Measurements from ENCODE around the gene CHSY1. TPM values are rescaled to one million over a fixed set of nuclear protein-coding genes. Genes with fewer than 3 reads are reported as not detected.
"Not testable (repeated sequence)": the region's sequence is repeated elsewhere in the genome, so short reads cannot be mapped to it uniquely, and the experiment has no call there.

Gene CHSY1
- total and polyA plus RNA-seq, 10 of the 15 experiments (the other 5 are each of a cell fraction or from before 2014, with no cell fraction given) = 1.4 to 31.2 (median 10.5) TPM

DNA sequence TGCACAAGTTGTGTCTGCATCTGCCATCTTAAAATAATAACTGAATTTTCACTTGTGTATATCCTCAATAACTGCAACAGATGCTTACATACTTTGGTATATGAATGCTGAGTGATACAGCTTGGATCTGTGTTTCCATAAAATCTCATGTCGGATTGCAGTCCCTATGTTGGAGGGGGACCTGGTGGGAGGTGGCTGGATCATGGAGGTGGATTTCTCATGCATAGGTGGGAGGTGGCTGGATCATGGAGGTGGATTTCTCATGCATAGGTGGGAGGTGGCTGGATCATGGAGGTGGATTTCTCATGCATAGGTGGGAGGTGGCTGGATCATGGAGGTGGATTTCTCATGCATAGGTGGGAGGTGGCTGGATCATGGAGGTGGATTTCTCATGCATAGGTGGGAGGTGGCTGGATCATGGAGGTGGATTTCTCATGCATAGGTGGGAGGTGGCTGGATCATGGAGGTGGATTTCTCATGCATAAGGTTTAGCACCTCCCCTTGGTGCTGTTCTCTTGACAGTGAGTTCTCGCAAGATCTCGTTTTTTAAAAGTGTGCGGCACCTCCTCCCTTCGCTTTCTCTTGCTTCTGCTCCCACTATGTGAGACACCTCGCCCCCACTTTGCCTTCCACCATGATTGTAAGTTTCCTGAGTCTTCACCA is 37.3 kb downstream of the CHSY1 start:
- H3K4me2 ChIP-seq (ENCODE audit: control insufficient read depth, insufficient read depth); CTCF ChIA-PET; H2AFZ ChIP-seq (ENCODE audit: control insufficient read depth, low read depth, low read length); ATAC-seq; RAD21 ChIA-PET (ENCODE audit: unreplicated experiment); H3K27ac ChIP-seq (ENCODE audit: control insufficient read depth, insufficient read depth); intact Hi-C loops (cut with micrococcal nuclease; ENCODE audit: unreplicated experiment); in situ Hi-C loops (cut with MboI); H3K4me3 ChIP-seq; BruUV-seq (replicated peaks); FAIRE-seq; DNase-seq (ENCODE audit: low read depth, low spot score); H3K9ac ChIP-seq (ENCODE audit: control insufficient read depth, insufficient read depth, low read length); H3K36me3 ChIP-seq (ENCODE audit: control insufficient read depth in 2 of 2, insufficient read depth in 2 of 2, low read length in 1 of 2); H3K27me3 ChIP-seq (replicated peaks in 1 of 2; ENCODE audit: control insufficient read depth in 2 of 2, insufficient read depth in 2 of 2, low read length in 1 of 2); H3K9me3 ChIP-seq (replicated peaks; ENCODE audit: control insufficient read depth, insufficient read depth, low read length); H4K20me1 ChIP-seq (ENCODE audit: control insufficient read depth, insufficient read depth); H3K4me1 ChIP-seq (ENCODE audit: control insufficient read depth, insufficient read depth, low read length): not testable (repeated sequence)
- ChIA-PET SMC1A (ENCODE audit: uncharacterized antibody, unreplicated experiment) (interaction anchor here (2.6 kb wide), 1 partner anchor 13 kb away, joined by 8 read pairs; no protein-coding TSS in a partner anchor), POLR2A (interaction anchor here (0.5 kb wide), 1 partner anchor 53 kb away, joined by 3 read pairs; no protein-coding TSS in a partner anchor)
- H3K79me2 ChIP-seq (ENCODE audit: control insufficient read depth, insufficient read depth, low read length) = peaks cover 51% of the 10 kb centered on the region
- 97% methylated on average over 6 of the region's 6 CpGs for WGBS (ENCODE audit: insufficient coverage, insufficient replicate concordance, low lambda C conversion rate, missing lambda C conversion rate)

GRCh38 chr15:101213570-101213969 is 38.3 kb downstream of the CHSY1 start:
- TF ChIP-seq ZNF274 (IDR thresholded peaks at IDR 0.05; ENCODE audit: insufficient read depth, insufficient read length) = no peak
- no peak for TF ChIP-seq HDAC2 (IDR thresholded peaks at IDR 0.05)
- TF ChIP-seq SREBF1 (IDR thresholded peaks at IDR 0.05; ENCODE audit: low read length) = no peak
- TF ChIP-seq, protein P1, sequence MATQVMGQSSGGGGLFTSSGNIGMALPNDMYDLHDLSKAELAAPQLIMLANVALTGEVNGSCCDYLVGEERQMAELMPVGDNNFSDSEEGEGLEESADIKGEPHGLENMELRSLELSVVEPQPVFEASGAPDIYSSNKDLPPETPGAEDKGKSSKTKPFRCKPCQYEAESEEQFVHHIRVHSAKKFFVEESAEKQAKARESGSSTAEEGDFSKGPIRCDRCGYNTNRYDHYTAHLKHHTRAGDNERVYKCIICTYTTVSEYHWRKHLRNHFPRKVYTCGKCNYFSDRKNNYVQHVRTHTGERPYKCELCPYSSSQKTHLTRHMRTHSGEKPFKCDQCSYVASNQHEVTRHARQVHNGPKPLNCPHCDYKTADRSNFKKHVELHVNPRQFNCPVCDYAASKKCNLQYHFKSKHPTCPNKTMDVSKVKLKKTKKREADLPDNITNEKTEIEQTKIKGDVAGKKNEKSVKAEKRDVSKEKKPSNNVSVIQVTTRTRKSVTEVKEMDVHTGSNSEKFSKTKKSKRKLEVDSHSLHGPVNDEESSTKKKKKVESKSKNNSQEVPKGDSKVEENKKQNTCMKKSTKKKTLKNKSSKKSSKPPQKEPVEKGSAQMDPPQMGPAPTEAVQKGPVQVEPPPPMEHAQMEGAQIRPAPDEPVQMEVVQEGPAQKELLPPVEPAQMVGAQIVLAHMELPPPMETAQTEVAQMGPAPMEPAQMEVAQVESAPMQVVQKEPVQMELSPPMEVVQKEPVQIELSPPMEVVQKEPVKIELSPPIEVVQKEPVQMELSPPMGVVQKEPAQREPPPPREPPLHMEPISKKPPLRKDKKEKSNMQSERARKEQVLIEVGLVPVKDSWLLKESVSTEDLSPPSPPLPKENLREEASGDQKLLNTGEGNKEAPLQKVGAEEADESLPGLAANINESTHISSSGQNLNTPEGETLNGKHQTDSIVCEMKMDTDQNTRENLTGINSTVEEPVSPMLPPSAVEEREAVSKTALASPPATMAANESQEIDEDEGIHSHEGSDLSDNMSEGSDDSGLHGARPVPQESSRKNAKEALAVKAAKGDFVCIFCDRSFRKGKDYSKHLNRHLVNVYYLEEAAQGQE (IDR thresholded peaks at IDR 0.05; ENCODE audit: low read depth, low read length) = no peak
- no peak for TF ChIP-seq MTA2 (IDR thresholded peaks at IDR 0.05; ENCODE audit: low read depth)
- H4K20me1 ChIP-seq (ENCODE audit: control insufficient read depth, insufficient read depth) = no peaks in the 10 kb centered on the region
- FAIRE-seq (no peak), DNase-seq (ENCODE audit: low read depth, low spot score) (no peak), ATAC-seq (no peak)
- ChIA-PET POLR2A (no interaction called here), SMC1A (ENCODE audit: uncharacterized antibody, unreplicated experiment) (no interaction called here), CTCF (interaction anchor here (0.7 kb wide), 1 partner anchor 89 kb away, joined by 3 read pairs; no protein-coding TSS in a partner anchor), RAD21 (ENCODE audit: unreplicated experiment) (no interaction called here)
- 99% methylated on average over 5 of the region's 5 CpGs for WGBS (ENCODE audit: insufficient coverage, insufficient replicate concordance, low lambda C conversion rate, missing lambda C conversion rate)
- H3K9ac ChIP-seq (ENCODE audit: control insufficient read depth, insufficient read depth, low read length) = no peak overlapping the region
- no peak overlapping the region for H3K4me2 ChIP-seq (ENCODE audit: control insufficient read depth, insufficient read depth)
- peaks cover 9% of the 10 kb centered on the region; the same call in 1 of the 2 replicates for H3K4me1 ChIP-seq (ENCODE audit: control insufficient read depth, insufficient read depth, low read length)
- no peaks in the 10 kb centered on the region for H3K27me3 ChIP-seq (replicated peaks in 1 of 2; ENCODE audit: control insufficient read depth in 2 of 2, insufficient read depth in 2 of 2, low read length in 1 of 2)
- no TSS peak for BruUV-seq (replicated peaks)
- in situ Hi-C loops (cut with MboI) = no loop called here
- no peak overlapping the region for H3K27ac ChIP-seq (ENCODE audit: control insufficient read depth, insufficient read depth)
- peaks cover 3 to 4% of the 10 kb centered on the region in 2 experiments; a peak in 3 of 4 replicates for H3K36me3 ChIP-seq (ENCODE audit: control insufficient read depth in 2 of 2, insufficient read depth in 2 of 2, low read length in 1 of 2)
- no peak overlapping the region for H2AFZ ChIP-seq (ENCODE audit: control insufficient read depth, low read depth, low read length)
- no peaks in the 10 kb centered on the region for H3K9me3 ChIP-seq (replicated peaks; ENCODE audit: control insufficient read depth, insufficient read depth, low read length)
- no peak overlapping the region for H3K4me3 ChIP-seq
- H3K79me2 ChIP-seq (ENCODE audit: control insufficient read depth, insufficient read depth, low read length) = peaks cover 57% of the 10 kb centered on the region
- intact Hi-C loops (cut with micrococcal nuclease; ENCODE audit: unreplicated experiment) = no loop called here

All from GM12878 (cell line).